Measurements from ENCODE around the gene HYAL3.
A peak's percentile ranks its signal among the peaks of the same experiment; 100 is the strongest.

HYAL3 gene

DNA sequence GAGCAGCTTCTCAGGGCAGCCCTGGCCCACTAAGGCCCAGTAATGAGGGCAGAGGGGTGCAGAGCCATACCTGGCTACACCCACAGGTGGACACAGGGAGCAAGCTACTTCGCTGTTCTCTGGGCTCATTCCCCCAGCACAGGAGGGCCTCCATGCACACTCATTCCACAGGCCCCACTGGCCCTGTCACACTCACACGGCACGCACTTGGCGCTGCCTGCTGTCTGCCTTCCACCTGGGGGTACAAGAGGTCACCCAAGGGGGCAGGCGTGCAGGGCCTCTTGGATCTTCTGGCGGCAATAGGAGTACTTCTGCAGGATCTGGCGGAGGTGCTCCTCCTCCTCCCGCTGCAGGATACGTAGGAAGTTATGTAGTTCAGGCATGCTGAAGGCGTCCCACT lies 31.1 kb upstream of the HYAL3 start:
- Histone ChIP-seq H3K27ac (ENCODE audit: poor library complexity, severe bottlenecking) (no peak overlapping the region), H3K4me1 (ENCODE audit: insufficient read depth, poor library complexity, severe bottlenecking) (peaks cover 10% of the 10 kb centered on the region)
- TF ChIP-seq, protein P1, sequence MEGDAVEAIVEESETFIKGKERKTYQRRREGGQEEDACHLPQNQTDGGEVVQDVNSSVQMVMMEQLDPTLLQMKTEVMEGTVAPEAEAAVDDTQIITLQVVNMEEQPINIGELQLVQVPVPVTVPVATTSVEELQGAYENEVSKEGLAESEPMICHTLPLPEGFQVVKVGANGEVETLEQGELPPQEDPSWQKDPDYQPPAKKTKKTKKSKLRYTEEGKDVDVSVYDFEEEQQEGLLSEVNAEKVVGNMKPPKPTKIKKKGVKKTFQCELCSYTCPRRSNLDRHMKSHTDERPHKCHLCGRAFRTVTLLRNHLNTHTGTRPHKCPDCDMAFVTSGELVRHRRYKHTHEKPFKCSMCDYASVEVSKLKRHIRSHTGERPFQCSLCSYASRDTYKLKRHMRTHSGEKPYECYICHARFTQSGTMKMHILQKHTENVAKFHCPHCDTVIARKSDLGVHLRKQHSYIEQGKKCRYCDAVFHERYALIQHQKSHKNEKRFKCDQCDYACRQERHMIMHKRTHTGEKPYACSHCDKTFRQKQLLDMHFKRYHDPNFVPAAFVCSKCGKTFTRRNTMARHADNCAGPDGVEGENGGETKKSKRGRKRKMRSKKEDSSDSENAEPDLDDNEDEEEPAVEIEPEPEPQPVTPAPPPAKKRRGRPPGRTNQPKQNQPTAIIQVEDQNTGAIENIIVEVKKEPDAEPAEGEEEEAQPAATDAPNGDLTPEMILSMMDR (IDR thresholded peaks at IDR 0.05; ENCODE audit: poor library complexity, severe bottlenecking) = no peak

DNA sequence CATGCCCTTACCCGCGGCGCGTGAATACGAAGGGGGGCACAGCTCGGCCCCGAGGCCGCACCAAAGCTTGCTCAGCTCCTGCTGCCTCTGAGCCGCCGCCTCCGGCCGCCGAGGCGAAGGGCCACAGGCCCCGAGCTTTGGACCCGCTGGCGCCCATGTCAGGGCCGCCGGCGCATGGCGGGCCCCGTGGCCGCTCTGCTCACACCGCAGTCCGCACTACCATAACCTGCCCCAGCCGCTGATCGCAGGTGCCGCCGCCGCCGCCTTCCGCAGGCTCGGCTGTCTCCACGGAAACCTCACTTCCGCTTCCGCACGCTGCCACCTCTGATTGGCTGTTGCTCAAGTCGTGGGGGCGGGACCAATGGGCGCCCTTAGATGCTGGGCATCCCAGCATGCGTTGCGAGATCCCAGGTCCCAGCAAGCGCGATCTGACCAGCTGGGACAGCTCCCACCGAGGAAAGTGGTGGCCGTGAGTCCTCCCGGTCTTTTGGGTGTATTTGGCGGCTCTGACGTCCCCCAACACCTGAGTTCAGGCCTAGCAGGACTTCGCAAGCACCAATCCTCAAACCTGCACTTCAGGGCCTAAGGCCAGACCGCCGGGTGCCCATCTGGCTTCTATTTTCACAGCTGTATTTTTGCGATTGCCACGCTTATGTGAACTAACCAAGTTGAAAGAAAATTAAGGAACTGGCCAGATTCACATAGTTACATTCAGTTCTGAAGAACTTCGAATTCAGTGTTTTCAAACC lies 28.9 kb upstream of the HYAL3 start, which contains the start of gene TUSC2:
TSS of gene TUSC2 (minus strand) at position 281 of the 749 bp plus-strand sequence. CDS start at position 157, 124 bp downstream.
- DNase-seq (ENCODE audit: low spot score) (peak; percentile 97), ATAC-seq (ENCODE audit: low read depth) (peak; percentile 84)
- Histone ChIP-seq H3K36me3 (ENCODE audit: low read depth) (peaks cover 56% of the 10 kb centered on the region), H3K27me3 (ENCODE audit: insufficient read depth, poor library complexity, severe bottlenecking) (no peaks in the 10 kb centered on the region), H3K9me3 (ENCODE audit: severe bottlenecking) (no peaks in the 10 kb centered on the region), H3K27ac (ENCODE audit: poor library complexity, severe bottlenecking) (peak within 1 kb of the TSS; percentile 19), H3K4me1 (ENCODE audit: insufficient read depth, poor library complexity, severe bottlenecking) (no peaks in the 10 kb centered on the region), H3K4me3 (ENCODE audit: severe bottlenecking) (peak within 1 kb of the TSS; percentile 81)
- TF ChIP-seq, protein P1 (IDR thresholded peaks at IDR 0.05; ENCODE audit: poor library complexity, severe bottlenecking) = no peak

More for the DNA sequence above, 31.1 kb upstream of the HYAL3 start:
- Histone ChIP-seq H3K36me3 (ENCODE audit: low read depth) (peaks cover 68% of the 10 kb centered on the region), H3K27me3 (ENCODE audit: insufficient read depth, poor library complexity, severe bottlenecking) (no peaks in the 10 kb centered on the region), H3K4me3 (ENCODE audit: severe bottlenecking) (no peak overlapping the region), H3K9me3 (ENCODE audit: severe bottlenecking) (no peaks in the 10 kb centered on the region)
- DNase-seq (ENCODE audit: low spot score) (no peak), ATAC-seq (ENCODE audit: low read depth) (no peak)

DNA sequence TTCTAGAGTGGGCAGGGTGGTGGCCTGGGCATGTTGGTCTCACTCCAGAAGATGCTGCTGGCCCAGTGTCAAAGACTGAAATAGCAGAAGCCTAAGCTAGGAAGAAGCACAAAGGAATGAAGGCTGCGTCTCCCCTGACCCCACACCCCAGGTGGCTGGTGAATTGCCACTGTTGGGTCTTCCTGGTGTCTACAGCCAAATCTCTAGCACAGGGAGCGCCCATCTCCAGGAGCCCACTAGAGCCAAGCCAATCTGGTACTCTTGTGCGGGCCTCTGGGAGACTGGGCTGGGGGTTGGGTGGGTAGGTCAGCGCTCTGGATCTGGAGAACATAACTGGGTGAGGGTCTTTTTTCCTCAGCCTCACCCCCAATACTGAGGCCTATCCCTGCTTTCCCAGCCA lies 27.9 kb upstream of the HYAL3 start:
- peak overlapping the region; percentile 81 for H3K4me3 ChIP-seq (ENCODE audit: severe bottlenecking)
- H3K4me1 ChIP-seq (ENCODE audit: insufficient read depth, poor library complexity, severe bottlenecking) = no peaks in the 10 kb centered on the region
- H3K27ac ChIP-seq (ENCODE audit: poor library complexity, severe bottlenecking) = peak overlapping the region; percentile 19
- DNase-seq (ENCODE audit: low spot score) (no peak), ATAC-seq (ENCODE audit: low read depth) (no peak)
- TF ChIP-seq, protein P1 (IDR thresholded peaks at IDR 0.05; ENCODE audit: poor library complexity, severe bottlenecking) = no peak
- H3K27me3 ChIP-seq (ENCODE audit: insufficient read depth, poor library complexity, severe bottlenecking) = no peaks in the 10 kb centered on the region
- peaks cover 53% of the 10 kb centered on the region for H3K36me3 ChIP-seq (ENCODE audit: low read depth)
- H3K9me3 ChIP-seq (ENCODE audit: severe bottlenecking) = no peaks in the 10 kb centered on the region

DNA sequence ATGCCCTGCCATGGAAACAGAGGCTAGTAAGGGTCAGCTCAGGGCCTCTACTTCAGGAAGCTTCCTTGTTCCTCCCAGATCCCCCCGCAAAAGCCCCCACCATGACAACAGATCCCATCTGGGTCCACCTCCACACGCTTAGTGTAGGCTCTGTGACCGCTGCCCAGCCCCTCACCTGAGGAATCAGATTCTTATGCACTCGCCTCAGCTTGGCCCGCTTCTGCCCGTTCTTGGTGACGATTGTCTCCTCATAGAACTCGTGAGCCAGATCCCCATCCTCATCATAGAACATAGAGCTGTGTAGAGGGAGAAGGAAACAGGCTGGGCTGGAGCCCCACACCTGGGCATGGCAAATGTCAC lies 27.0 kb upstream of the HYAL3 start:
- no peaks in the 10 kb centered on the region for H3K9me3 ChIP-seq (ENCODE audit: severe bottlenecking)
- H3K36me3 ChIP-seq (ENCODE audit: low read depth) = peaks cover 43% of the 10 kb centered on the region

More for the DNA sequence above, 27.0 kb upstream of the HYAL3 start:
- Histone ChIP-seq H3K4me3 (ENCODE audit: severe bottlenecking) (no peak overlapping the region), H3K27me3 (ENCODE audit: insufficient read depth, poor library complexity, severe bottlenecking) (no peaks in the 10 kb centered on the region), H3K27ac (ENCODE audit: poor library complexity, severe bottlenecking) (no peak overlapping the region), H3K4me1 (ENCODE audit: insufficient read depth, poor library complexity, severe bottlenecking) (no peaks in the 10 kb centered on the region)
- DNase-seq (ENCODE audit: low spot score) = no peak
- TF ChIP-seq, protein P1 (IDR thresholded peaks at IDR 0.05; ENCODE audit: poor library complexity, severe bottlenecking) = no peak
- ATAC-seq (ENCODE audit: low read depth) = no peak
